HUES6 (cell line): ENCODE measurements around the gene OR8B3.
"Not testable (repeated sequence)": the region's sequence is repeated elsewhere in the genome, so short reads cannot be mapped to it uniquely, and the experiment has no call there.

Experiments used
- H3K27ac ChIP-seq: 2 replicates; pipeline ENCODE4 v1.7.0; 2013; ENCODE audit warnings: low read depth, mild to moderate bottlenecking, low read length, inconsistent platforms
- H3K27me3 ChIP-seq: 2 replicates; pipeline ENCODE4 v1.6.1; 2013; ENCODE audit warnings: low read length; ENCODE audit not compliant: control insufficient read depth, insufficient read depth
- H3K36me3 ChIP-seq: 2 replicates; pipeline ENCODE4 v1.6.1; 2013; ENCODE audit warnings: low read length; ENCODE audit not compliant: control insufficient read depth, insufficient read depth
- H3K4me1 ChIP-seq: 2 replicates; pipeline ENCODE4 v1.6.1; 2013; ENCODE audit warnings: low read length; ENCODE audit not compliant: control insufficient read depth, insufficient read depth
- H3K4me3 ChIP-seq: 2 replicates; pipeline ENCODE4 v1.5.1; 2013; ENCODE audit warnings: low read depth, low read length
- H3K9ac ChIP-seq: one replicate; pipeline ENCODE4 v1.6.1; 2013; ENCODE audit warnings: mild to moderate bottlenecking, low read length
- H3K9me3 ChIP-seq: 2 replicates; pipeline ENCODE4 v1.6.1; 2013; ENCODE audit warnings: low read depth, low read length; ENCODE audit not compliant: control insufficient read depth, insufficient read depth

The OR8B3 gene

DNA sequence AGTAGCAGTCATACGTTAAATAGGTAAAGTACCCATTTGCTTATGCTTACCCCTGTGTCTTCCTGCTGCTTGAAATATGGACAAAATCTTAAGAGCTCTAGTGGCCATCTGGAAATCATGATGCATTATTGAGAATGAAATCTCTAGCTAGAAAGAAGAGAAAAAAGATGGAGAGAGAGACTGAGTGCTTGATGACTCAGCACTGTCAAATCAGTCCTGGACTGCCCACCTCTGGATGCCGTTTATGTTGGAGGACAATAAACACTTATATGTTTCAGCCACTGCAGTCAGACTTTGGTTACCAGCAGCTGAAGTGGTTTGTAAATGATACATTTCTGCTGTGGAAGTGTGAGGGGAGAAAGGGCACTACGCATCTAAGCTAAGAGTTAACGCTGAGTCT is 22.2 kb upstream of the OR8B3 start:
- no peaks in the 10 kb centered on the region for H3K9me3 ChIP-seq
- H3K9ac ChIP-seq, result no peak overlapping the region
- no peak overlapping the region for H3K27ac ChIP-seq
- no peaks in the 10 kb centered on the region for H3K36me3 ChIP-seq
- H3K4me3 ChIP-seq, result no peak overlapping the region
- H3K27me3 ChIP-seq, result no peaks in the 10 kb centered on the region
- H3K4me1 ChIP-seq, result no peaks in the 10 kb centered on the region

DNA sequence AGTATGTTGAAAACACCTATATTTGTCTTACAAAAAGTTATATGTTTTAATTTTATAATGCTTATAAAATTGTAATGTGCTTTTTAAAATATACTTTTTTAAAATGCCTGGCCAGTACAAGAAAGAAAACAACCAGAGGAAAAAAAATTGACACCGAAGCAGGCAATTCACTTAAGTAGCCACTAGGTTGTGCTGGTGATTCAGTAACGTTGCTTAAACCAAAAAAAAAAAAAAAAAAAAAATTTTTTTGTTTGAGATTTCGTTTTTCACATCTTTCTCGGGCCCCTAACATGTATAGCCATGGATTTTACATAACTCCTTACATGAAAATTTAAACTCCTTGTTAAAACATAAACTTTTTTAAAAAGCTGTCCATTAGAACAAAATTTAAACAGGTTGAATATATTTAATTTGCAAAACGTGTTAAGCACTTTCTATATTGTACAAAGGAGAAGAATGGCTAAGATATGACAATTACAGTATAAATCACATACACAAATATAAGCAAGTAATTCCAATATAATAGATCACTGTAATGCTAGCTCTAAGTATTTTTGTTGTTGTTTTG is 16.6 kb upstream of the OR8B3 start:
- no peaks in the 10 kb centered on the region for H3K4me1 ChIP-seq
- peaks cover 2% of the 10 kb centered on the region; the same call in 1 of the 2 replicates for H3K27me3 ChIP-seq

DNA sequence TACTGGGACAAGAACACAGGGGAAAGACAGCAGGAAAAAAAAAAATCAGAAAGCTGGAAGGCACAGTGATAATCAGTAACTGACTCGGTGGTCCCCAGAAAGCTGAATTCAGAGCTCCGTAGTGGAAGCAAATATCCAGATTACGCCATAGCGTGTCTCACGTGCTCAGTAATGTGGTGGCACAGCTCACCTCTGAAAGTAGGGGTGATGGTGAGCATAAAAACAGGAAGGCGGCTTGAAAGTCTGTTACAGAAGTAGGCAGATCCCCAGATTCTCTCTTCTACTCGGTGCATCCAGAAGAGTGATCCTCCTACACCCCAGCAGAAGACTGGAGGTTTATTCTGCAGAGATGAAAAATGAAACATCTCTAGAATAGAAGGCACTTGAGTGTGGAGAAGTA is 11.1 kb upstream of the OR8B3 start:
- Histone ChIP-seq H3K9ac (no peak overlapping the region), H3K36me3 (no peaks in the 10 kb centered on the region), H3K4me1 (no peaks in the 10 kb centered on the region), H3K4me3 (no peak overlapping the region), H3K27ac (no peak overlapping the region), H3K9me3 (no peaks in the 10 kb centered on the region), H3K27me3 (peaks cover 2% of the 10 kb centered on the region; the same call in 1 of the 2 replicates)

More for the DNA sequence above, 16.6 kb upstream of the OR8B3 start:
- Histone ChIP-seq H3K9ac (no peak overlapping the region), H3K27ac (no peak overlapping the region), H3K9me3 (no peaks in the 10 kb centered on the region), H3K4me3 (no peak overlapping the region), H3K36me3 (no peaks in the 10 kb centered on the region)

DNA sequence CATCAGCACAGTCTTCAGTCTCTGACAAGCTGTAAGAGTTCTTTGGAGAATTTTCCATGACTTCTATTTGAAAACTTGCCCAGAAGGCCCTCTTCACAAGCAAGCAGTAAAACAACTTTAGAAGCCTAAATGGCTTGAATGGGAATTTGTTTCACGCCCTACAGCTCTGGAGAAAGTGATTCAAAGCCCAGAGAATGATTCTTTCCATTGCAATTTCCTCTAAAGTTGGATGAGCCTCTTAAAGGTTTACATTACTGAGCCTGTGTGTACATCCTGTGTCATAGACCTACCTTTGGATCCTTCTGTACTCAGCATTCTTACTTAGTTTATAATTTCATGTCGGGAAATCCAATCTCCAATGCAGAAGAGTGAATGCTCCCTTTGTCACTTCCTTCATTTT is 6.8 kb upstream of the OR8B3 start:
- no peaks in the 10 kb centered on the region for H3K4me1 ChIP-seq
- H3K9me3 ChIP-seq, result peaks cover 6% of the 10 kb centered on the region; the same call in 1 of the 2 replicates
- H3K4me3 ChIP-seq, result no peak overlapping the region
- H3K27me3 ChIP-seq, result no peaks in the 10 kb centered on the region
- H3K27ac ChIP-seq, result no peak overlapping the region
- H3K9ac ChIP-seq, result no peak overlapping the region
- H3K36me3 ChIP-seq, result no peaks in the 10 kb centered on the region

DNA sequence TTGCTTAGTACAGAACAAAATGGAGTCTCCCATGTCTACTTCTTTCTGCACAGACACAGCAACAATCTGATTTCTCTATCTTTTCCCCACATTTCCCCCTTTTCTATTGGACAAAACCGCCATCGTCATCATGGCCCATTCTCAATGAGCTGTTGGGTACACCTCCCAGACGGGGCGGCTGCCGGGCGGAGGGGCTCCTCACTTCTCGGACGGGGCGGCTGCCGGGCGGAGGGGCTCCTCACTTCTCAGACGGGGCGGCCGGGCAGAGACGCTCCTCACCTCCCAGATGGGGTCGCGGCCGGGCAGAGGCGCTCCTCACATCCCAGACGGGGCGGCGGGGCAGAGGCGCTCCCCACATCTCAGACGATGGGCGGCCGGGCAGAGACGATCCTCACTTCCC is 4.4 kb upstream of the OR8B3 start:
- H3K27ac ChIP-seq, H3K4me1 ChIP-seq, H3K27me3 ChIP-seq, H3K9me3 ChIP-seq, H3K9ac ChIP-seq, H3K36me3 ChIP-seq, H3K4me3 ChIP-seq: not testable (repeated sequence)

DNA sequence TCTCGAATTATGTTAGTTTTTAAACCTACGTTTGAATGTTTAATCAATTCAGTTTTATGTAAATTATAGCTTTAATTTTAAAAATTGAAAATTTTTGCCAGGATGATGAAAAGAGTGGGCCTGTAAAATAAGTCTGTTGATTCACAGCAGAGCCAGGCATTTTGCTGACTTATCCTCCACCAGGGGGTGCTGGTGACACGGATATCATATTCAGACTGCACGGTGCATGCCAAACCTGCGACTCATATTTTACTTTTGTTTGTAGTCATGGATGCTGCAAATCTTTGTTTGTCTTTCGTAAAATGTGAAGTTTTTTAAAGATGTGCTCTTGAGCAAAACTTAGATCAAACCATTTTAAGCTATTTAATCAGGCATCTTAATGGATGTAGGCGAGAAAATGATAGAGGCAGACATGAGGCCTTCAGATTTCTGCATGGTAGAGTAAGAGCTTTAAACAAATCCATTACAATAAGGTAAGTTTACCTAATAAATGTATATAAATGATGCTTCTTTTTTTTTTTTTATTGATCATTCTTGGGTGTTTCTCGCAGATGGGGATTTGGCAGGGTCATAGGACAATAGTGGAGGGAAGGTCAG is 3.6 kb upstream of the OR8B3 start:
- Histone ChIP-seq H3K4me3 (no peak overlapping the region), H3K9ac (no peak overlapping the region), H3K4me1 (no peaks in the 10 kb centered on the region), H3K36me3 (no peaks in the 10 kb centered on the region), H3K27me3 (no peaks in the 10 kb centered on the region), H3K27ac (no peak overlapping the region), H3K9me3 (peaks cover 6% of the 10 kb centered on the region; the same call in 1 of the 2 replicates)

DNA sequence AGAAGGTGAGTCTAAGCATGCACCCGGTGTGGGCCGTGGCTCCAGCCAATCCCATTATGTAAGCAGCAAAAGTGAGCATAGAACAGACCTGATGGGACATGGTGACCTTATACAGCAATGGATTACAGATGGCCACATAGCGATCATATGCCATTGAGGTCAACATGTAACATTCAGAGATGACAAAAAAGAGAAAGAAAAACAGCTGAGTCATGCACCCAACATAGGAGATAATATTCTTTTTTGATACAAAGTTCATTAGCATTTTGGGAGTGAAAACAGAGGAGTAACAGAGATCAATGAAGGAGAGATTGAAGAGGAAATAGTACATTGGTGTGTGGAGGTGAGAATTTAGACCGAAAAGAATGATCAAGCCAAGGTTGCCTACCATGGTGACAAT is 2.0 kb downstream of the OR8B3 start:
- H3K4me3 ChIP-seq, H3K9ac ChIP-seq, H3K9me3 ChIP-seq, H3K4me1 ChIP-seq, H3K36me3 ChIP-seq, H3K27me3 ChIP-seq, H3K27ac ChIP-seq: not testable (repeated sequence)

DNA sequence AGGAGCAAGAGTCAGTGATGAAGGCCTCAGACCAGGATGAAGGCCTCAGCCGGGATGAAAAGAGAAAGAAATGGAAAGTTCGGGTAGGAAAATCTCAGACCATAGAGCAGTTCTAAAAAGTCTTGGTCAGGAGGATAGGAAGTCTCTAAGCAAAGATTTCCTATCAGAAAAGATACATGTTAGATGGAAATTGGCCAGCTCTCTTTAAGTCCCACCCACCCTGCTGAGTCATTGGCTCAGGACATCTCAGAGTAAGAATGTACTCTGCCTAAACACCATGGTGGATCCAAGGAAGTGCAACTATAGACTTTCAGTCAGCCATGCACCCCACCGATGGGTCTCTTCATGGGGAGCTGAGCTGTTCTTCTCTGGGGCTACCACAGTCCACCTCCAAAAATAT is 4.4 kb downstream of the OR8B3 start:
- H3K4me3 ChIP-seq, result no peak overlapping the region
- no peaks in the 10 kb centered on the region for H3K36me3 ChIP-seq
- no peaks in the 10 kb centered on the region for H3K9me3 ChIP-seq
- no peak overlapping the region for H3K9ac ChIP-seq
- H3K4me1 ChIP-seq, result no peaks in the 10 kb centered on the region
- H3K27ac ChIP-seq, result no peak overlapping the region
- no peaks in the 10 kb centered on the region for H3K27me3 ChIP-seq

DNA sequence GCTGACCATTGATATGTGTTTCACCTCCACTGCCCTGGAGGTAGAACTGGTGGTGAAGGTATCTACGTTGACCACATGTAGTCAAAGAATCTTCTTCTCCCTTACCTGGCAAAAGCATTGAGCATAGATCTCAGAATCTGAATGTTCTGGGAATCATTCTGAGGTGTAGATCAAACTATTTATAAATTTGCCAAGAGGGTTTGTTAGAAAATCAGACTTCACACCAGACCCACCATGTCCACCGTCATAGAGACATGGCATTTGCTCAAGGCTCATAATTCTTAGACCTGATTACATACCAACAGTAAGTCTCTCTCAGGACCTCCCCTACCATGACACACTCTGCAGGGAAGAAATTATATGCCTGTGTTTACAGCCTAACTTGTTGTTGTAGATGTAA is 14.4 kb downstream of the OR8B3 start, which contains the start of gene OR8B2:
Gene OR8B2 (minus strand): TSS at position 101 of the 400 bp plus-strand sequence. CDS start 1,156 bp downstream, outside the sequence.
- Histone ChIP-seq H3K36me3 (no peaks in the 10 kb centered on the region), H3K4me1 (no peaks in the 10 kb centered on the region), H3K27ac (no peak within 1 kb of the TSS), H3K4me3 (no peak within 1 kb of the TSS), H3K9ac (no peak within 1 kb of the TSS), H3K9me3 (no peaks in the 10 kb centered on the region), H3K27me3 (no peaks in the 10 kb centered on the region)

DNA sequence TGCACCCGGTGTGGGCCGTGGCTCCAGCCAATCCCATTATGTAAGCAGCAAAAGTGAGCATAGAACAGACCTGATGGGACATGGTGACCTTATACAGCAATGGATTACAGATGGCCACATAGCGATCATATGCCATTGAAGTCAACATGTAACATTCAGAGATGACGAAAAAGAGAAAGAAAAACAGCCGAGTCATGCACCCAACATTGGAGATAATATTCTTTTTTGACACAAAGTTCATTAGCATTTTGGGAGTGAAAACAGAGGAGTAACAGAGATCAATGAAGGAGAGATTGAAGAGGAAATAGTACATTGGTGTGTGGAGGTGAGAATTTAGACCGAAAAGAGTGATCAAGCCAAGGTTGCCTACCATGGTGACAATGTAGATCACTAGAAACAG is 16.0 kb downstream of the OR8B3 start:
- H3K9ac ChIP-seq, H3K27ac ChIP-seq, H3K9me3 ChIP-seq, H3K27me3 ChIP-seq, H3K36me3 ChIP-seq, H3K4me1 ChIP-seq, H3K4me3 ChIP-seq: not testable (repeated sequence)

DNA sequence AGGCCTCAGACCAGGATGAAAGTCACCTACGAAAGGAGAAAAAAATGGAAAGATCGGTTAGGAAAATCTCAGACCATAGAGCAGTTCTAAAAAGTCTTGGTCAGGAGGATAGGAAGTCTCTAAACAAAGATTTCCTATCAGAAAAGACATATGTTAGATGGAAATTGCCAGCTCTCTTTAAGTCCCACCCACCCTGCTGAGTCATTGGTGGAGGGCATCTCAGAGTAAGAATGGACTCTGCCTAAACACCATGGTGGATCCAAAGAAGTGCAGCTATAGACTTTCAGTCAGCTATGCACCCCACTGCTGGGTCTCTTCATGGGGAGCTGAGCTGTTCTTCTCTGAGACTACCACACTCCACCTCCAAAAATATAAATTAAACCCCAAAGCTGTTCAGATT is 18.2 kb downstream of the OR8B3 start:
- Histone ChIP-seq H3K9me3 (no peaks in the 10 kb centered on the region), H3K4me3 (no peak overlapping the region), H3K27ac (no peak overlapping the region), H3K36me3 (no peaks in the 10 kb centered on the region), H3K4me1 (no peaks in the 10 kb centered on the region), H3K27me3 (no peaks in the 10 kb centered on the region), H3K9ac (no peak overlapping the region)
